Stimulated activated CD8-positive, alpha-beta memory T cell treated with anti-CD3 and anti-CD28 coated beads, Interleukin-2, amount 100 ng/mL, for 48 hours (primary cell): ENCODE measurements around the gene RAB6B.

Source experiments
- DNase-seq, 2 donors: peaks; one replicate each; pipeline ENCODE4 v3.0.0-alpha.2; 2020; ENCODE audit warnings: low read depth in 2 of 2

RAB6B gene

GRCh38 chr3:133856316-133856715 is 39.4 kb downstream of the RAB6B start:
- DNase-seq, result no peak

DNA sequence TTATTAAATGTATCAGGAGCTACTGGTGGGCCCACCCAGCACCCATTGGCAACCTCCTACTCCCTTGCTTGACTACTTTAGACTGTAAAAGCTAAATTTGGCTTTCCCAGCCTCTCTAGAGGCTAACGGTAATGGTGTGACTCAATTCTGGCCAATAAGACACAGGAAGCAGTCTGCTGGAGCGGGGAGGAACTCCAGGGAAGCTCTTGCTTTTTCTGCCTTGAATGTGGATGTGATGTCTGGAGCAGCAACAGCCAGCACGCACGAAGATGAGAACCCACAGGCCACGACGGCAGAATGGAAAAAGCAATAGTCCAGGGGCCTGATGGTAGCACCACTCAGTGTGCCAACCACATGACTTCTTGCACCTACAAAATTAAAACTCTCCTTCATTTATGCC is 39.9 kb downstream of the RAB6B start:
- DNase-seq, result no peak

GRCh38 chr3:133855002-133855370 is 40.7 kb downstream of the RAB6B start:
- DNase-seq, result no peak

GRCh38 chr3:133854264-133855001 is 41.2 kb downstream of the RAB6B start:
- DNase-seq, result no peak

DNA sequence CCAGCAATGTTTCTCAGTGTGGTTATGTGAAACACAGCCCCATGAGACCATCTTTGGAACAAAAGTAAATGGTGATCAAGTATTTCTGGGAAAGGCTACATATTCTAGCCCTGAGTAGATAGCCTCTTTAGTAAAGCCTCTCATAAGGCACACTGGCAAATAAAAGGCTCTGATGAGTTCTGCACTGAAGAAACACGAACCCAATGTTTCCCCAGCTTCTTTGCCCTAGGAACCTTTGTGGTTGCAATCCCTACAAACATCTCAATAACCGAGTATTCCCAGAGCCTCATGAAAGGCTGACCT is 41.8 kb downstream of the RAB6B start:
- no peak for DNase-seq

DNA sequence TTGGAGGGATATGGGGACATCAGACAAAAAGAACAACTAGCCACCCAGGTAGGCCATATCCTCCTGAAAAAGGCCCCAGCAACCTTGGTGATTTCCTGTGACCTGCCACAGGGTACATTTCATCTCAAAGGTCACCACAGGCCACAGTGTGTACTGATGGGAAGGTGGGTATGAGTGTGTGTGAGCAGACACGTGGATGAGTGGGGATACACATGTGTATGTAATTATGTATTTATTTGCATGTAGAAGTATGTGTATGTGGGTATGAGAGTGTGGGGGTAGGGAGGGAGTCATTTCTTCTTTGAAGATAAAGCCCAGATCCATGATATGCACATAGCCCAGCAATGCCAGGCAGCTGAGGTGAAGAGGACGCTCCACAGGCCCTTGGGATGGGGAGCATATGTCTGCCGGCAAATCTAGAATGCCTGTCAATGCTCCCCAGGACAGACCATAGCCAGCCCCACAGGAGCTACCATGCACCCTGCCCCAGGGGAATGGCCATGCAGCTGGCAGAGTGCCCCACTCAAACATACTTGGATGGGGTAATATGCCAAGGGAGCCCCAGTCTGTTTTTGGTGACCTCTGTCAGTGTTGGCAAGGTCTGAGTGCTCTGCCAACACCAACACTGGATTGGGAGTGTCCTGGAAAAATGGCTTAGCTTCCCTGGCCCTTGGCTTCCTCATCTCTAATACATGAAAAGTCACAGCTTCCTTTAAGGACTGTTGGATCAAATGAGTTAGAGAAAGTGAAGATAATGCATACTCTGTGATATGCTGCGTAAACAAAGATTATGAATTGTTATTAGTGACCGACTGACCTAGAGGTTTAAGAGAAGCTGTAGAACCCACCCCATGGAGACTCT is 42.4 kb downstream of the RAB6B start:
- no peak for DNase-seq

- DNase-seq, result no peak
Observed at GRCh38 chr3:133851931-133852330, 43.8 kb downstream of the RAB6B start.

DNA sequence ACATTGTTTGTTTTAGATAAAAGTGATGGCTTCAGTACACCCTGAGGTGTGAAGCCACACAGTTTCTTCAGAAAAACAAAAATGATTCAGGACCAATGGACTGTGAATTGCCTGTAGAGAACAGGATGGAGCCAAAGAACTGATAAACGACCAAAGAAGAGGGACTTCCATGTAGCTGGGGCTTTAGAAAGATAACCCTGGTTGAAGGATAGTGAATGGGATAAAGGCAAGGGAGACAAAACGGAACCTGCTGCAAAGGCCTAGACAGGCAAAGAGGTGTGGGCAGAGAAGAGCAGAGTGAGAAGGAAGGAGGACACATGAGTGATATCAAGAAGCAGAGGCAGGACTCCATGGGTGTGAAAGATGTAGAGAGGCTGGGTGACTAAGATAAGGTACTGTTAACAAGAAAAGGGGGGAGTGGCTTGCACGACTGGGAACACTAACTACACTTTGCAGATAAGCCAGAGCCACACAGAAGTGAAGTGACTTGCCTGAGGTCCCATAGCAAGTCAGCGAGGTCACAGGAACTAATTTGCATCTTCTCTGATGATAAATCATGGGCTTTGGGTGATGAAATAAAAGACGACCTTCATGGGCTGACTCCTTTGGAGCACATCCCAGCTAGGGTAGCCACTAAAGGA is 44.3 kb downstream of the RAB6B start:
- no peak for DNase-seq

DNA sequence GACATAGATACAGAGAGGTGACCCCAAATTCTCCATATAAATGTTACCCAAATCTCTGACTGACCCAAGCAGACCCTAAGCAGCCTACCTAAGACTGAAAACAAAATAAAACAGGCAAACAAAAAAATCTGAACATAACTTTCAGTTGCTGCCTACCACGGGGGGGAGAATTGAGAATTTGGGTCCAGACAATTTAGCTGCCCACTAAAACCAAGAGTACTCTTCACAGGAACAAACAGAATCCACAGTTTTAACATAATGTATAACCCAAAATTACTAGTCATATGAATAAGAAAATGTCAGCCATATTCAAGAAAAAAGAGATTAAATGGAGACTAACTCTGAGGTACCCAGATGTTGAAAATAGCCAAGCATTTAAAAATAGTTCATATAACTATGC is 45.6 kb downstream of the RAB6B start:
- DNase-seq, result no peak

DNA sequence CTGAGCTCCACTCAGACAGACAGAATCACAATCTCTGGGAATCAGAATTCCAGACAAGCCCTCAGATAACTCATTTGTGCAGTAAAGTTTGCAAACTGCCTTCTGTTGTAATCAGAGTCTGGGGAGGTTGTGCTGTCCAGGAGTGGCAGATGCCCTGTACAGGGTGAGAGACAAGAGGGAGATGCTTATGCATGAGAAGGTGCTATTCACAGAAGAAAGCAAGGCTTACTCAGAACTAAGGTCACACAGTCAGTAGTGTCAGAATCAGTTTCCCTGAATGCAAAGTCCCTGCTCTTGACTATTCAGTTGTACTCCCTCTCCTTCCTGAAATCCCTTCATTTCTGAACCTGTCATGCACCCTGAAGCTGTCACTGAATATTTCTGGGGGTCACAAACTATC is 46.3 kb downstream of the RAB6B start:
- DNase-seq, result no peak

DNA sequence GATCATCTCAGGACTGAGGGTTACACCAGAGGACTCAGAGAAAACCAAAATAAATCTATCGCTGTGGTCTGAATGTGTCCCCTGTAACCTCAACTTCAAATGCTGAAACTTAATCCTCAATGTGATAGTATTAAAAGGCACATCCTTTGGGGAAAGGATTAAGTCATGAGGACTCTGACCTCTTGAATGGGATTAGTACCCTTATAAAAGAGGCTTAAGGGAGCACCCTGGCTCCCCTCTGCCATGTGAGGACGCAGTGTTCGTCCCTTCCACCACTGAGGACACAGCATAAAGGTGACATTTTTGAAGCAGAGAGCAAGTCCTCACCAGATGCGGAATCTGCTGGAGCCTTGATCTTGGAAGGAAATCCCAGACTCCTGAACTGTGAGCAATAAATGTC is 50.6 kb downstream of the RAB6B start:
- DNase-seq, result no peak

DNA sequence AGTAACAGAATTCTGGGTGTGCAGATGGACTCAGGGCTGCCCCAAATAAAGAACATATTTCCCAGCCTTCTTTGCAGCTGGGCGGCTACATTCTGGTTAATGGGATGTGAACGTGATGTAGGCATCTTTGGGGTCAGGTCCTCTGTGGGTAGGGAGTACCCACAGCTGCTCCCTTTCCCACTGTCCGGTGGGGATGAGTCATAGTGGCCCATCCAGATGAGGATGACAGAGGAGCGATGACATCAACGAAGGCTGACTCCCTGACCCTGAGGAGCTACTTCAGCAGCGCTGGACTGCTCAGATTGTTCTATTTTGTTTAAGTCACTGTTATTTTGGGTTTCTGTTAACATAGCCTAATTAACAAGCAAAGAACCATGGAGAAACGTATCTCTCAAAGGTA is 52.0 kb downstream of the RAB6B start:
- no peak for DNase-seq

DNA sequence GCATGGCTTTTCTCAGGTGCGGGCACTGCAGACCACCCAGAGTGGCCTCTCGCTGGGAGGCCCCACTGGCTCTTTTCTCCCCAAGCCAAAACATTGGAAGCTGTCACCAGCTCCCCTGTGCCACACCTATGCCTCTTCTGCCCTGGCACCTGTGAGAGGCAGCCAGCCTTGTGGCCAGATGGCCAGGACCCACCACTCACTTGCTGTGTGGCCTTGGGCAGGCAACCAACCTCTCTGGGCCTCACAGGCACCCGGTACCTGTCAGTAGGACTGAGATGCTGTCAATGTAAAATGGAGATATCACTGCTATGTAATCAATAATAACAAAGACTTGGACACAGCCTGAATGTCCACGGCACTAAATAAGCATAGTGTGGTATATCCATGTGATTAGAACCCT is 53.5 kb downstream of the RAB6B start:
- DNase-seq, result no peak

- no peak for DNase-seq
Observed at GRCh38 chr3:133841196-133841595, 54.5 kb downstream of the RAB6B start.

- no peak for DNase-seq
Observed at GRCh38 chr3:133840767-133841166, 54.9 kb downstream of the RAB6B start.

GRCh38 chr3:133840055-133840737 is 55.5 kb downstream of the RAB6B start:
- no peak for DNase-seq

DNA sequence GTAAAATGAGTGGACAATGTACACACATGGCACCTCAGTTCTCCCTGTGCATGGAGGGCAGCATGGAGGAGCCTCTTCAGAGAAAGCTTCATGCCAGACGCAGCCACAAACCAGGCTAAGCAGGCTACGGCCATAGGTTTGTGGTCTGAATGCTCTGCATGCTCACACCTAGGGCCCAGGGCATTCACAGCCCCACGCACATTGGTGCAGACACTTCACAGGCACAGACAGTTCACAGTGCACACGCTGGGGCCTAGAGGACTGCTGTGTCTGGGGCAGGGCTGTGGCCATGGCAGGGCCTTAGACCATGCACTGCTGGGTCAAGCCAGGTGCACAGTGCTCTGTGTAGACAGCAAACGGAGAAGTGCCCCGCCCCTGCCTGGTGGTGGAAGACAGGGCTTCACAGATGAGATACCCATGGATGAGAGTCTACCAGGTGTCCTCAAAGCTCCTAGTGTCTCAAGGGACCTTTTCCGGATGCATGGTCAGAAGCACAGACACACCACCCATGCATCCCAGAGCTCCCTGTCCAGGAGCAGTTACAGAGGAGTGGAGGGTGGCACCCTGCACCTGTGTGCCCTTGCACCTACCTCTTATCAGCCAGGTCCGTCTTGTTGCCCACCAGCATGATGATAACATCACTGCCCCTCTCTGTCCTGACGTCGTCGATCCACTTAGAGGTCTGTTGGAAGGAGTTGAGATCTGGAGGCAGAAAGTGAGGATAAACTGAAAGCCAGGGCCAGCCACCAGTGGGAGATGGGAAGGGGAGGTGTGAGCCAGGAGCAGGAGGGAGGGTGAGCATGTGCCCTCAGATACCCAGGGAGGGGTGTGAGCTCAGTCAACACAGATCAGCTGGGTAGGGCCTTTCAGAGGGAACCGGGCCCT is 56.5 kb downstream of the RAB6B start:
- DNase-seq, result no peak

DNA sequence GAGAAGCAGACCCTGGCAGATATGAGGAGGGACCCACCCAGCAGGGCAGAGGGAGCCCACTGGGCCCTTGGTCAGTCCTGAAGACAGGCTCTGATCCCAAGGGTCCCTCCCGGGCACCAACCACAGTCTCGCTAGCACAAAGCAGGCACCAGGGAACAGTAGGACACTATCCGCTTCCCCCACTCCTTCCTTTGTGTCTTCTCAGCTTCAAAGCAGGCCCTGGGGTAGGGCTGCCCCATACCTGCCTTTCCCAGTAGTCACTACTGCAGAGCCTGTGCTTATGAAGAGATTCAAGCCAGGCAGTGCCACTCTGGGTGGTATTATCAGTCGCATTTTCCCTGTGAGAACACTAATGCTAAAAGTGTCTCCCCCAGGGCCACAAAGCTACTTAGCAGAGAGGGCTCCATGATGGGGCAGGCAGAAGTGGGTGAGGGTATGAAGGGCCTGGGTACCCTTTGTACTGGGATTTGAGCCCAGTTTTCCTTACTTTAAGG is 57.3 kb downstream of the RAB6B start:
- no peak for DNase-seq

DNA sequence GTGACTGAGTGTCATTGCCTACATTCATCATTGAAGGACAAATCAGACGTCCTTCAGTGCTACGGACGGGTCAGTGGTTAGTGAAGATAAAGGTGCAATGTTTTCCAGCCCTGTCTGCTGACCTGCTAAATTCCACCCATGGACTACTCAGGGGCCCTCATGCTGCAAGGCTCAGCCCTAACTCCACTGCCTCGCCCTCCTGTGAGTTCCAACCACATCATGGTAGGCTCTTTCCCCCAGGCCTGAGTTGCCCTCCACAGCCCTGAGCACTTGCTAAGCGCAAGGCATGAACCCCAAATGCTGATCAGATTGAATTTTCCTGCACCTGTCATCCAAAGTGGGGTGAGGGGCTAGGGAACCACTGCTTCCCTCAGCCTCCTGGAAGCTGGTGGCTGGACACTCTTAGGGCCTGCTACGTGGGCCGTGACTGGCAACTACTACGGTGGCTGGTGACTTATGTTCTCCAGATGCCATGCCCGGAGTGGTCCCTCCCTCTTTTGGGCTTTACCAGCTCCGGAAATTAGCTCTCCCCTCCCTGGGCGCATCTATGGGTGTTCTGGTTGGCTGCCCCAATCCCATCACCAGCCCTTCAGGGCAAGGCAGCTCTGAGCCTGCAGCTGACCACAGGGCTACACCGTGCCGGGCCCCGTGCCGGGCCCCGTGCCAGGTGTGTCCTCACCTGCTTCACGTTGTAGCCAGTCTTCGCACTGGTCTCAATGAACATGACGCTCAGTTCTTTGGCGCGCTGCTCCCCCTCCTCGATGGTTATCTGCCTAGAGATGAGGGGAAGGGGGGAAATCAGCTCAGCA is 58.0 kb downstream of the RAB6B start:
- no peak for DNase-seq

GRCh38 chr3:133836497-133837158 is 59.1 kb downstream of the RAB6B start:
- DNase-seq, result no peak
